ENCODE measurements around the gene PIGO.

PIGO gene

DNA sequence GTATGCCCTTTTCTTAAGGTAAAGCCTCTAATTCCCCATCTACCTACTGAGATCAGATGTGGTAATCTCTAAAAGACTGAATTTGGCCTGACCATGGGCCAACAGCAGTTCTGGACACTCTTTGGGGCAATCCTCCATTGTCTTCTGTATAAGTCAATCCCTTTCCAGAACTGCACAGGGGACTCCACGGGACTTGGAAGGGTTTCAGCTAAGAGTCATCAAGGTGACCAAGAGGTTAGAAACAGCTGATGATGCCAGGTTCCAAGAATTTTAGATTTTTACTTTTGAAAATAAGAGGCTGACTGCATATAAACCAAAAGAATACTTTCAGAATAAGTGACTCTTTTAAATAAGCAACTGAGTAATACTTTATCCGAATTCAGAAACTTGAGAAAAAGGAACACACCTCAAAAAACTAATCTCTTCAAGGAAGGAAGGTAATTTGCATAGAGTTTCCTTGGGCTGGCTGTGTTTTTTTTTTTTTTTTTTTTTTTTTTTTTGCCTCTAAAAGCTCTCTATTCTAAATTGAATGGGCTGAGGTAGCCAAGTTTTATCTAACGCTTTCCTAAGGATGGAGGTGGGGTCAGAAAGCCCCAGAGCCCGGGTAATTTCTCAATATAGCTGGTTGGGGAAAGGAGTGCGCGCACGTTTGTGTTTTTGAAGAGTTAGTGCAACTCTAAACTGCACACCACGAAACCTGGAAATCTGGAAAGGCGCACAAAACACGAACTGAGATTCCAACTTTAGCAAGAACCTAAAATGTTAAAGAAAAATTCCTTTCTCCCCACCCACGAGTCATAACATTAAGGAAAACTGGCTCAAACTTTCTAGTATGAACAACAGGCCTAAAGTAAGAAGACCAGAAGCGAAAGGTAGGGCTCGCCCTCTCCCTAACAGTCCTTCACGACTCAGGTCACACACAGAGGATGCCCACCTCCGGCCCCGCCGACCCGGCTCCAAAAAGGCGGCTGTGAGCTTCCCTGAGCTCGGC, 25.3 kb downstream of the PIGO start:
- DNase-seq = peak; percentile 28

DNA sequence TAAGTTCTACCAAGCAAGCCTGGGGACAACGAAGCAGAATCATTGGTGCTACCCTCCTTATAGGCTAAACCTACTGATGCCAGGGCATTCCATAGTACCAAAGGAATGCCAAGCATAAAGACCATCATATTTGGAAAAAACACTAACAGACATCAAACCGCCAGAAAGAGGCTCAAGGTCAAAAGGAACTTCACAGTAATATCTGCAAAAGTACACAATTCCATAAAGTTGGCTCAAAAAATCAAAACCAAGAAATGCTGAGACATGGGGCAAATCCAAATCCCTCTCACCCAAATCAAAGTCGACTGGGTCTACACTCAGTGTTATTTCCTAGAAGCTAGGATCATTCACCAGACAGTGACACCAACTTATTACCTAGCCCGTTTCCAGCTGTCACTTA, 27.4 kb downstream of the PIGO start:
- no peak for DNase-seq

DNA sequence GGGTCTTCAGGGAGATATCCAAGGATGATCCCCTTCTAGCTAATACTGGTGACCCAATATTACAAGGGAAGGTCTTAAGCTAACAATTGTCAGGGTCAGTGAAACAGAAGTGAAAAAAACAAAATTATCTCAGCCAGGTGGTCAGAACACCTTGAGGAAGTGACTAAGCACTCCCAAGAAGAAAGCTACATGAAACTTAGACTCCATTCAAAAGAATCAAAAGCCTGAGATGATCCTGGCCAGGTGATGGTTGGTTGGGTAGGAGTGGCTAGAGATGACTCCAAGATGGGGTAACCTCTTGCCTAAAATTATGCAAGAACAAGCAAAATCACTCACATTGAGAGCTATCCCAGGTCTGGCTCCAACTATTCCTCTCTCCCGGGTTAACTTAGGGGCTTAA, 29.3 kb downstream of the PIGO start:
- no peak for DNase-seq

DNA sequence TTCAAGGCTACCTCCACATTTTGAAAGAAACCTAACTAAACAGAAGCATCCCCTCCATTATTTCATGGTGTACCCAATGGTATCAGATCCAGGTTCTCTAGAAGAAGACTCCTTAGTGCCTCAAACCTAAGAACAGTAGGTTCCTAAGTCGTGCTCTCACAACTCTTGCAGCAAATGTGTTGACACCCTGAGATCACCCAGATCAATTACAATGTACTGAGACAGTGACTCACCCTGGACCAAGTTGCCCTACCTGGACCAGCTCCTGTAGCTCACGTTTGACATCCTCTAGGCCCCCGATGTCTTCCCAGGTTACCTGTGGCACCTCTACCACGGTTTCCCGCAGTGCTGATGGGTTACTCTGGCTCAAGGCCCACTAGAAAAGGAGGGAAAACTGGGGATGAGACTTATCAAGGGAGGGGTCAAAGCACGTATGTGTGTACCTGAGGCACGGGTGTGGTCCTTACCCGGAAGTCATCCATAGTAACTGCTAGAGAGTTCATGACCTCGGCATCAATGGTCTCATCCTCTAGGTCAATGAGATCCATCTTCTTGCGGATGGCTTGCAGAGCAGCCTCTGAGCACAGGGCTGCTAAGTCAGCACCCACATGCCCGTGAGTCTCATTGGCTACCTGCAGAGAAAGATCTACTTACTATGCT, 35.7 kb downstream of the PIGO start:
- no peak for DNase-seq

DNA sequence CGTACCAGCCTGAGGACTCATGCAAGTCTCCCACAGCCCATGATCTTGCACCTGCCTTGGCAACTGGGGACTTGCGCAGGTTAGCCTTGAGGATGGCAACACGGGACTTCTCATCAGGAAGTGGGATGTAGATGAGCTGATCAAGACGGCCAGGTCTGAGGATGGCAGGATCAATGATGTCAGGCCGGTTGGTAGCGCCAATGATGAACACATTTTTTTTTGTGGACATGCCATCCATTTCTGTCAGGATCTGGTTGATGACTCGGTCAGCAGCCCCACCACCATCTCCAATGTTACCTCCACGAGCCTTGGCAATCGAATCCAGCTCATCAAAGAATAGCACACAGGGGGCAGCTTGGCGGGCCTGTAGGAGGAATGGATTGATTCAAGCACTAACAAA, 37.0 kb downstream of the PIGO start:
- DNase-seq = no peak

DNA sequence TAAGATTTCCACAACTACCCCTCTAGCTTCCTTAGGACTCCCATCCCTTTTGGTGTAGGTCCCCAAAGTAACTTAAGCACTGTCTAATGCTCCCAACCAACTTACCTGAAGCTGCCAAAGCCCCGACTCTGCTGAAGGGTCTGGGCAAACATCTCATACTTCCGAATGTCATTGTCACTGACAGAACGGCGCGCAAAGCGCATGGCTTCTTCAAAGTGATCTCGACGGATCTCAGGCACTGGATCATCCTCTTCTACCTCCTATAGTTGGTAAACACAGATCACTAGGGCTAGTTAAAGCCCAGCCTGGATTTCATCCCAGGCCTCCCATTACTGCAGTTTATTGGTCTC, 39.1 kb downstream of the PIGO start:
- DNase-seq = no peak

DNA sequence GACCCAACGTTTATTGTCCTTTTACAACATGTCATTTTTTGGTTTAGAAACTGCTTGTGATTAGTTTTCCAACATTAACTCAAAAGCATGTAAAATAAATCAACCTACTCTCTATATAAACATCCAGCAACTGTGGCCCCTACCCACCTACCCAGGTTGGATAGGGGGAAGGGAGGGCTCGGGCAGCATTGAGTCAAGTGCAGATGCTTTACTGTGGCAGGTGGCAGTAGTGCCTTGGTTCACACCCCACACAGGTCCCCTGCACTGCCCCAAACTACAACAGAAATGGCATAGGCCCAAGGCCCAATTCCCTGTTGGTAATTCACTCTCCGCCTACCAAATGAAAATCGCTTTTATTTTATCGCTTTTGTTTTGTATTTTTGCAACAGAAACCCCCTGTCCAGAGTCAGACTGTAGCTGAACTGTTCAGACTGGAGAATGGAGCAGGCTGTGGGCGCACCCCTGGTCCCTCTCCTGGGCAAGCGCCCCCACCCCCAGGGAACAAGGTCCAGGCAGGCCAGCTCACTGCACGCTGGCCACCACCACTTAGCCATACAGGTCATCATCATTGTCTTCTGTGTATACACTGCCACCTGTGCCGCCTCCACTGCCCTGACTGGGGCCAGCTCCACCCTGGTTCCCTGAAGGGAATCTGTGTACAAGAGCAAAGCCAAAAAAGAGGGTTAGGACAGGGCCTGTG, 39.7 kb downstream of the PIGO start:
- no peak for DNase-seq

DNA sequence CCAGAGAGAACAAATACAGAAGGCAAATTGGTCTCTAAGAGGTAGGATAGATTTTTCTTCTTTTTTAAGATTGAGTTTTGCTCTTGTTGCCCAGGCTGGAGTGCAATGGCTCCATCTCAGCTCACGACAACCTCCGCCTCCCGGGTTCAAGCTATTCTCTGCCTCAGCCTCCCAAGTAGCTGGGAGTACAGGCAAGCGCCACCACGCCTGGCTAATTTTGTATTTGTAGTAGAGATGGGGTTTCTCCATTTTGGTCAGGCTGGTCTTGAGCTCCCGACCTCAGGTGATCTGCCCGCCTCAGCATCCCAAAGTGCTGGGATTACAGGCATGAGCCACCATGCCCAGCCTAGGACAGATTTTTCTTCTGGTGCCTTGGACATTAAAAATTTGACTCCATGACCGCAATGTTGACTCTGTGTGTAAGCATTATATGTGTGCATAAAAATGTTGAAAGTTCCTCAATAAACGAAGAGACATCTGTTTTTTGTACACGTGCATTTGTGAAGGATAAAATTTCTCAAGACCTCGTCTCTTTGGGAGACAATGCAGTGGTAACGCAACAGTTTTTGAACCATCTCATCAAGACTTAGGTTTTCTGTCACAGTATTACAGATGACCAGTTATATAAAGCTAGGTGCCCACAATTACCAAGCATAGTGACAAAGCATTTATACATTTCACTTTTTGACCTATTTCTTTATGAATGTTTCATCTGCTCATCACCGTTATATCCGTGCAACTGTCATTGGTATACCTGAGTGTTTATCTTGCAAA, 41.3 kb downstream of the PIGO start:
- no peak for DNase-seq

DNA sequence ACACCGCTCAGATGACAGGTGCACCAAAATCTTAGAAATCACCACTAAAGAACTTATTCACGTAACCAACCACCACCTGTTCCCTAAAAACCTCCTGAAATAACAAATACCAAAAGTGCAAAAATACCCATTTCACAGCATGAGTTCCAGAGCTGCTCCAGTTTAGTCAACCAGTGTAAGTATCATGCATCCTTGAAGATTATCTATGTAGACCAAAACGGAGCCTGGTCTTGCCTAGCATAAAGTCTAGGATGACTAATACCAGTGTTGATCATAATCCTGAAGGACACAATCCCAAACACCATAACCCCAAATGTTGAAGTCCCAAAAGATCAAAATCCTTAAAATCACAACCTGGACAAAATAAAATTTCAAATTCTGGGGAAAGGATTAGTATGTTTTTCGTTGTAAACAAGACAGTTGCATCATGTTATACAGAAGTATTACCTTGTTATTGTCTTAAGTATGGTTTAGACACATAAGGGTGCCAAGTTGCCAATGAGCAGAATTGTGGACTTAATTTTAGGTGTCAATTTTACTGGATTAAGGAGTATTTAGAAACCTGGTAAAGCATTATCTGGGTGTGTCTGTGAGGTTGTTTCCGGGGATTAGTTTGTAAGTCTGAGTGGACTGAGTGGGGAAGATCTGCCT, 42.1 kb downstream of the PIGO start:
- DNase-seq = no peak

DNA sequence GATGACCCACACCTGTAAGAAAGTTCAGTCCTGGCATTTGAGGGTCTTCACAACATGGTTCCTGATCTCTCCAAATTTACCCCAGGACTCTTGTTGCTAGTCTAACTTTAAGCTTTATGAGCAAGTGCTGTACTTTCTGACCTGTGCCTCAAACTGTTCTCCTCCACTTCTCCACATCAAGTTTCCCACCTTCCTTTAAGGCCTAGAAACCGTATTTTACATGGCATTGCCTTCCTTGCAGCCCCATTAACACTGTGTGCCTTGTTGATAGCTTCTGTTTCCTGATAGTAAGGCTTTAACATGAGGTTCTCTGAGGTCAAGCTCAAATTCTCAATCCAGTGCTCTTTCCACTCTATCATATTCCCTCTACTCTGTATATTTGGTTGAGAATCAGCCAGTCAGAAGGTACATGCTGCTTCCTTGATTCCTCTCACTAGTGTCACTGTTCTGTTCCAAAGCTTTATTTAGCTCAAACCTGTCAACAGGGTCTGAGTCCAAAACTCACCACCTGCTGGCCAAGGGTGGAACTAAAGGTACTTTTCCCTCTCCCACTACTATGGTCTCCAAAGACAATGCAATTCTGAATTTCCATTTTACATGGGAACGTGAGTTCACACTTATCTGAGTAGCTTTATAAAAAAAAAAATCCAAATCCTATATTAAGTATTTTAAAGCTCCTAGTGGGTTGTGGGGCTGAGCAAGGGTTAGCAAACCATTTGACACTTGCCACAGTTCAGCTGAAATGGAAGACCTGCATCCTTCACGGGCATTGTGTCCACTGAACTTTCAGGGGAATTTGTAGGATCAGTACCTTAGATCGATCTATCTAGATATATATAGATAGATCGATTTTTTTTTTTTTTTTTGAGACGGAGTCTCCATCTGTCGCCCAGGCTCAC, 45.1 kb downstream of the PIGO start:
- peak; percentile 77 for DNase-seq

DNA sequence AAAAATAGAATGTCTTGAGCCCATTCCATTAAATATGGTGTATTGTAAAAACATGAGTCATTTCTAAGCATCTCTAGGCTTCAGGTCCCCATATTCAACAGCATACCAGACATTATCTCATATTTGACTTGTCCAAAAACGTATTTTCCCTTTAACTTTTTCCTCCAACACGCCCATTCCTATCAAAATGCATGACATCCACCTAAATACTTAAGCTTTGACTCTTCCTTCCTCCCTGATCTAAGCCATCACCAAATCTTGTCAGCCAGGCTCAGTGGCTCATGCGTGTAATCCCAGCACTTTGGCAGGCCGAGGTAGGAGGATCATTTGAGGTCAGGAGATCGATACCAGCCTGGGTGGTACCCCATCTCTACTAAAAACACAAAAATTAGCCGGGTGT, 47.9 kb downstream of the PIGO start:
- DNase-seq = no peak

DNA sequence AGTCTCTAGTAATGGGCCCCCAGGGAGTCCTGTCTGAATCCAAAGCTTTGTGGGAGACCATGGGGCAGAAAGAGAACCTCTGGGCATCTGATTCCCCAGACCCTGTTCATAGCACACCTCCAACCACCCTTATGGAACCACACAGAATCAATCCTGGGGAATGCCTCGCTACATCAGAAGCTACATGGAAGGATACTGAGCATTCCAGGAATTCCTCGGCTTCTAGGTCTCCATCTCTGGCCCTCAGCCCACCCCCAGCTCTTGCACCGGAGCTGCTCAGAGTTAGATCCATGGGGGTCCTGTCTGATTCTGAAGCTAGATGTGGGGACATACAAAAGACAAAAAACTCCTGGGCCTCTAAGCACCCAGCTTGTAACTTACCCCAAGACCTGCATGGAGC, 52.3 kb downstream of the PIGO start:
- no peak for DNase-seq

DNA sequence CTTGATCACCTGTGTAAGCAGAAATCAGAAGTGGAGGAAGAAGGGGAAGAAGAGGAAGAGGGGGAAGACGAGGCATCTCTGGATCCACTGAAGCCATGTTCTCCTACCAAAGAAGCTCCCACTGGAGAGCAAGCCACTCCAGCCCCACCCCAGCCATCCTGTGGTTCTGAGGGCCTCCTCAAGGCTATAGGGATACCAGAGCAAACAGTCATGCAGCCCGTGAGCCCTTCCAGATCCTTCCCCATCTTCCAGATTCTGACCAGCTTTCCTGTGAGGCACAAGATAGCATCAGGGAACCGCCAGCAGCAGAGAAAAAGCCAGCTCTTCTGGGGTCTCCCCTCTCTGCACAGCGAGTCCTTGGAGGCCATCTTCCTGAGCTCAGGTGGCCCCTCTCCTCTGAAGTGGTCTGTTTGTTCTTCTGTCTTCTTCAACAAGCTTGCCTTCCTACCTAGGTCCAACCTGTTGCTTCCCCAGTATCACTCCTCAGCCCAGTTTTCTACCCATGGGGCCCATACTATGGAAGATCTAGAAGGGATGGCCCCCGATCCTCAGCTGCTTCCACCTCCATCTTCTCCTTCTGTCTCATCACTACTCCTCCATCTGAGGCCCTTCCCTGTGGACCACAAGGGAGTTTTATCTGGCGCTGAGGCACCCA, 53.4 kb downstream of the PIGO start:
- DNase-seq = no peak

DNA sequence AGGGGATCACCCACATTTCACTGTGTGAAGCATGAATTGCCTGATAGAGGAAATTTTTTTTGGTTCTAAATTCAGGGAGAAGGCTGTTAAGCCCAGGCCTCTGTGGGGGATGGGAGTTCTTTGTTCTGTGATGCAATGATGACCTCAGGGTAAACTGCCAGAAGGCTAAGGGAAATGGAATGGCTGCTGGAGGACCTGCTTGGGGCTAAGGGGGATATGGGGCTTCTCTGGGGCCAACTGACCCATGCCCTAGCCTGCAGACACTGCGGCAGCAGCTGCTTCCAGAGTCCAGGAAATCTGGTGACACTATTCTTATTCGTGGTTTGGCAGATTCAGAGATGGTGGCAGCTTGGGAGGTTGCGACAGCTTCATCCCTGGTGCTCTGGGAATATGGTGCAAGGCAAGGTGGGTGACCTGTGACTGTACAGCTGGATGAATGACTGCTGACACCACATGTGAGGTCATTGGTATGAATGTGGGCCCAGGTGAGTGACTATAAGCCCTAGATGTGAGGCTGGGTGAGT, 54.2 kb downstream of the PIGO start:
- DNase-seq = peak; percentile 39
